Measurements from ENCODE around the gene PTPRN2. TPM values are rescaled to one million over a fixed set of nuclear protein-coding genes. Genes with fewer than 3 reads are reported as not detected.

The PTPRN2 gene
- total RNA-seq, 1 experiment from 2014 or later = 2.1 TPM

GRCh38 chr7:157517782-157518513 is 1069.7 kb downstream of the PTPRN2 start:
- TF ChIP-seq MAX (IDR thresholded peaks at IDR 0.05) (no peak), YY1 (IDR thresholded peaks at IDR 0.05; ENCODE audit: extremely low read depth, insufficient replicate concordance, low read depth, low read length) (no peak), SP1 (IDR thresholded peaks at IDR 0.05; ENCODE audit: low read depth) (no peak), JUND (IDR thresholded peaks at IDR 0.05) (no peak), ATF3 (IDR thresholded peaks at IDR 0.05) (no peak), CBX3 (IDR thresholded peaks at IDR 0.05; ENCODE audit: low read depth) (no peak), EZH2 (IDR thresholded peaks at IDR 0.05) (no peak), ZFX (IDR thresholded peaks at IDR 0.05) (no peak), REST (IDR thresholded peaks at IDR 0.05; ENCODE audit: low read depth) (no peak), SRF (IDR thresholded peaks at IDR 0.05; ENCODE audit: low read depth) (no peak), EGR1 (IDR thresholded peaks at IDR 0.05; ENCODE audit: low read depth) (no peak), SIN3A (IDR thresholded peaks at IDR 0.05; ENCODE audit: low read depth) (no peak), ELF1 (IDR thresholded peaks at IDR 0.05; ENCODE audit: borderline replicate concordance, low read depth) (no peak), RAD21 (IDR thresholded peaks at IDR 0.05; ENCODE audit: low read depth) (no peak), ZBTB33 (IDR thresholded peaks at IDR 0.05; ENCODE audit: extremely low read depth, insufficient replicate concordance, low read length) (no peak)
- intact Hi-C loops (cut with micrococcal nuclease) = no loop called here
- H3K9me3 ChIP-seq (ENCODE audit: control insufficient read depth in 1 of 2, insufficient read depth in 1 of 2, low read depth in 1 of 2, low read length in 2 of 2) = no peaks in the 10 kb centered on the region
- H2AFZ ChIP-seq (ENCODE audit: low read depth, low read length, poor library complexity, severe bottlenecking) = no peak overlapping the region
- no peaks in the 10 kb centered on the region for H3K4me1 ChIP-seq (ENCODE audit: control insufficient read depth in 1 of 2, insufficient read depth in 2 of 2, low read length in 2 of 2)
- H3K4me2 ChIP-seq (ENCODE audit: low read length) = no peak overlapping the region
- ATAC-seq = no peak
- ChIA-PET RAD21 (ENCODE audit: low non-redundant PET in 1 of 2, low total read pairs in 2 of 2, uncharacterized antibody in 2 of 2, unreplicated experiment in 2 of 2) (no interaction called here), POLR2A (no interaction called here), CTCF (no interaction called here)
- no peaks in the 10 kb centered on the region for H4K20me1 ChIP-seq (ENCODE audit: insufficient read depth)
- no peak overlapping the region for H3K27ac ChIP-seq (ENCODE audit: low read depth, low read length)
- no TSS peak for BruUV-seq (replicated peaks)
- H3K27me3 ChIP-seq (ENCODE audit: insufficient read depth, low read length) = no peaks in the 10 kb centered on the region
- no peaks in the 10 kb centered on the region for H3K9me2 ChIP-seq (ENCODE audit: insufficient read depth)
- H3K4me3 ChIP-seq (replicated peaks in 1 of 2; ENCODE audit: low read depth in 1 of 2, low read length in 2 of 2) = no peak overlapping the region
- H3K36me3 ChIP-seq (ENCODE audit: control insufficient read depth in 1 of 2, insufficient read depth in 2 of 2, low read length in 2 of 2) = no peaks in the 10 kb centered on the region
- H3K9ac ChIP-seq (ENCODE audit: low read length) = no peak overlapping the region
- H3K79me2 ChIP-seq (ENCODE audit: insufficient read depth, low read length) = no peaks in the 10 kb centered on the region
- DNase-seq (ENCODE audit: low read depth, low spot score) = no peak
